AG09309 (cell line): ENCODE measurements around the gene FOXC1.

Experiments
- DNase-seq: peaks from one replicate; pipeline ENCODE4 v3.0.0-alpha.2; 2010; ENCODE audit warnings: low read depth
- H3K4me3 ChIP-seq: 2 replicates; pipeline ENCODE4 v1.5.1; 2011; ENCODE audit warnings: mild to moderate bottlenecking, low read depth, low read length, moderate library complexity; ENCODE audit not compliant: control insufficient read depth
- CTCF ChIP-seq: IDR thresholded peaks from 2 replicates; pipeline ENCODE4 v1.5.1; 2011; ENCODE audit warnings: mild to moderate bottlenecking, low read depth, low read length, inconsistent platforms; ENCODE audit not compliant: insufficient read depth, control insufficient read depth; ENCODE audit errors: missing control alignments

Gene FOXC1

GRCh38 chr6:1609648-1610496 is at the start of gene FOXC1:
TSS of gene FOXC1 (plus strand) at chr6:1609915. CDS start at chr6:1610446, 531 bp downstream.
- DNase-seq, result peak; percentile 85
- no peak for TF ChIP-seq CTCF
- H3K4me3 ChIP-seq, result peak within 1 kb of the TSS; percentile 75

DNA sequence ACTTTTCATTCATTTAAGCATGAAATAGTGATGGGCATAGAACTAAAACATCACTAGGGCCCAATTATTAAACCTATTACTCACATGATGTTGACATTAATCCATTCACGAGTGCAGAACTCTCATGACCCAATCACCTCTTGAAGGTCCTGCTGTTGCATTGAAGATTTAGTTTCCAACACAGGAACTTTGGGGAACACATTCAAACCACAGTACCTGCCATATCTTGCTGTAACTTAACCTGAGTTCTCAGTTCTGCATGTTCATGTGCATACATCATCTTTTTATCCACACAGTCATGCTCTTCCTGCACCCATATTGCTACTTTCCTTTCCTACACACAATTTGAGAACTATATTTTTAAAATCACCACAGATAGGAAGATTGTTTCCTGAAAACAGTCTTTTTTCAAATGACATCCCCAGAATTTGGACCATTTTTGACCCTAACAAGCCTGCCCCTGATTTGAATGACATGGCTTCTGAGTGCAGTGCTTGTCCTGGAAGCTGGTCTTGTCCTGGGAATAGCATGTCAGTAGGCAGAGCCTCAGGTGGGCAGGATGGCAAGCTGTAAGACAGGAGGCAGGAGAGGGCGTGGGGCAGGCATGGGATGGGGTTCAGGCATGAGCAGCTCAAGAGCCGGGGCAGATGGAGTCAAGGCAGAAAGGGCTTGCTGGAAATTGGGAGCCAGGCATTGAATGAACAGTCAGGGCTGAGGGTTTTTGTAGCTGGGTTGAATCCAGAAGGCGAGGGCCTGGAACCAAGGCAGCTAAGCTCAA is 49.2 kb upstream of the FOXC1 start:
- TF ChIP-seq CTCF, result no peak
- H3K4me3 ChIP-seq, result no peak overlapping the region
- DNase-seq, result no peak

DNA sequence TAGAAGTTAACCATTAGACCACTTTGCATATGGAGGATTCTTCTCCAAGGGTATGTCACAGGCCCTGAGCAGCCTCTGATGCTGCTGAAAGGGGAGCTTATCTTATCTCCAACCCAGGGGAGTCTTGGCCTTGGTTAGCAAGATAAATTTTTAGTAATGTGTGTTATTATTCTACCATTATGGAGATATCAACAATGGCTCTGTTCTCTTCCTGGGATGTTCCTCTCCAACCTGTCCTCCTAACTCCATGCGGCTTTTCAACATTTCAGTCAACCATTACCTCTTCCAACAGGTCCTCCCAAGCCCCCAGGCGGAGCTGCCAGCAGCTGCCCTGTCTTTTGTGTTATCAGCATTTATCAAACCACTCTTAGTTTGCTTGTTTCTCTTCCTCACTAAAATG is 48.4 kb upstream of the FOXC1 start:
- DNase-seq, result no peak
- H3K4me3 ChIP-seq, result no peak overlapping the region
- no peak for TF ChIP-seq CTCF

DNA sequence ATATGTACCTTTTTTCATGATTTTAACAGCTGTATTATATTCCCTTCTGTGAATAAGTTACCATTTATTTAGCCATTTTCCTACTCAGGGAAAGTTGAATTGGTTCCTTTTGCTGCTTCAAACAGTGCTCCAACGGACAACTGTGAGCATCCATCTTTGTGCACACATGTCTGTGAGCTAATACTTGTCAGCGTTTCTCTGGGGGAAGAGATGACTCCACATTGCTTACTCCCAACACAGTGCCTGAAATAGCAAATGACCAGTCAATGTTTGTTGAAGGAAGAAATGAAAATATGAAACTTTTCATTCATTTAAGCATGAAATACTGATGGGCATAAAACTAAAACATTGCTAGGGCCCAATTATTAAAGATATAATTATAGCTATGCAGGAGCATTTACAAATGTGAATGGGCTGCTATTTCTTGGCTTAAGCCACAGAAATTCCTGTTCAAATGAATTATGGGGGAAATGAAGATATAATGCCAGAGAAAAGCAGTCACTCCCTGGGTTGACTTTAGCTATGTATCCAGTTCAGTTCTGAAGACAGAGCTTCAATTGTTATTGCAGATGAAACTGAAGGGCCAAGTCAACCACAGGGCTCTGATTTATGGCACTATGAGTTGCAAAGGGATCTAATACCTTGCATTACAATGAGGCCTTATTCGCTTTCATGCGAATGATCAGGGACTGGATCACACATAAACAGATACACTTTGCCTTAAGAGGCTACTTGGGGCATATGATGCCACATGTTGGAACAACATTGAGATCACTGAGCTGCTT is 47.4 kb upstream of the FOXC1 start:
- no peak for DNase-seq
- TF ChIP-seq CTCF, result no peak
- H3K4me3 ChIP-seq, result no peak overlapping the region

- TF ChIP-seq CTCF, result no peak
- no peak for DNase-seq
- H3K4me3 ChIP-seq, result no peak overlapping the region
Measured at GRCh38 chr6:1569377-1569776, 40.3 kb upstream of the FOXC1 start.

- no peak for TF ChIP-seq CTCF
- no peak for DNase-seq
- no peak overlapping the region for H3K4me3 ChIP-seq
Measured at GRCh38 chr6:1570848-1571247, 38.9 kb upstream of the FOXC1 start.
